ENCODE results near the gene DHDH.
A peak's percentile ranks its signal among the peaks of the same experiment; 100 is the strongest.

DHDH gene

GRCh38 chr19:48950830-48951519 is 17.5 kb downstream of the DHDH start:
- no peak for DNase-seq (ENCODE audit: low spot score)

- no peak for DNase-seq (ENCODE audit: low spot score)
Measured at GRCh38 chr19:48953141-48953540, 19.6 kb downstream of the DHDH start.

- no peak for DNase-seq (ENCODE audit: low spot score)
Measured at GRCh38 chr19:48953990-48954594, 20.6 kb downstream of the DHDH start.

GRCh38 chr19:48954595-48955307 is 21.3 kb downstream of the DHDH start, which contains the start of gene BAX:
Gene BAX (plus strand): TSS chr19:48954875. CDS start chr19:48954929, 54 bp downstream.
- DNase-seq (ENCODE audit: low spot score): peak; percentile 97

- DNase-seq (ENCODE audit: low spot score): no peak
Measured at GRCh38 chr19:48955308-48955958, 21.9 kb downstream of the DHDH start.

- DNase-seq (ENCODE audit: low spot score): no peak
Measured at GRCh38 chr19:48958006-48958405, 24.5 kb downstream of the DHDH start.

GRCh38 chr19:48959341-48960239 is 26.1 kb downstream of the DHDH start:
- DNase-seq (ENCODE audit: low spot score): no peak

- peak; percentile 29 for DNase-seq (ENCODE audit: low spot score)
Measured at GRCh38 chr19:48961051-48961649, 27.7 kb downstream of the DHDH start.

GRCh38 chr19:48961673-48962028 is 28.2 kb downstream of the DHDH start:
- no peak for DNase-seq (ENCODE audit: low spot score)

- peak; percentile 90 for DNase-seq (ENCODE audit: low spot score)
Measured at GRCh38 chr19:48962029-48962848, 28.7 kb downstream of the DHDH start.

GRCh38 chr19:48962849-48963165 is 29.3 kb downstream of the DHDH start:
- DNase-seq (ENCODE audit: low spot score): no peak

- DNase-seq (ENCODE audit: low spot score): peak; percentile 89
Measured at GRCh38 chr19:48963371-48964204, 30.1 kb downstream of the DHDH start.

- peak; percentile 35 for DNase-seq (ENCODE audit: low spot score)
Measured at GRCh38 chr19:48964205-48965039, 30.9 kb downstream of the DHDH start.

- DNase-seq (ENCODE audit: low spot score): peak; percentile 96
Measured at GRCh38 chr19:48965040-48965805, 31.7 kb downstream of the DHDH start, which contains the start of gene FTL. Gene FTL (plus strand): TSS chr19:48965309. CDS start chr19:48965508, 199 bp downstream.

- DNase-seq (ENCODE audit: low spot score): peak; percentile 84
Measured at GRCh38 chr19:48965806-48966540, 32.5 kb downstream of the DHDH start.

- DNase-seq (ENCODE audit: low spot score): peak; percentile 55
Measured at GRCh38 chr19:48966541-48967345, 33.2 kb downstream of the DHDH start.

Data from kidney tubule cell (primary cell).